MM.1S (cell line): Measurements from ENCODE around the gene KIAA0040.

ENCODE experiments used
- EZH2 ChIP-seq: fragments of 300-600 bp; sonication (generic); optimal IDR thresholded peaks from 2 replicates; pipeline ENCODE3; 2017; ENCODE audit warnings: low read depth, mild to moderate bottlenecking, antibody characterized with exemption, low read length, mixed read lengths
- TF ChIP-seq, protein P1 (sequence below): fragments of 300-600 bp; sonication (generic); IDR thresholded peaks from 2 replicates; pipeline ENCODE4 v1.5.1; 2016; ENCODE audit warnings: antibody characterized with exemption, low read length, mixed read lengths

DNA sequence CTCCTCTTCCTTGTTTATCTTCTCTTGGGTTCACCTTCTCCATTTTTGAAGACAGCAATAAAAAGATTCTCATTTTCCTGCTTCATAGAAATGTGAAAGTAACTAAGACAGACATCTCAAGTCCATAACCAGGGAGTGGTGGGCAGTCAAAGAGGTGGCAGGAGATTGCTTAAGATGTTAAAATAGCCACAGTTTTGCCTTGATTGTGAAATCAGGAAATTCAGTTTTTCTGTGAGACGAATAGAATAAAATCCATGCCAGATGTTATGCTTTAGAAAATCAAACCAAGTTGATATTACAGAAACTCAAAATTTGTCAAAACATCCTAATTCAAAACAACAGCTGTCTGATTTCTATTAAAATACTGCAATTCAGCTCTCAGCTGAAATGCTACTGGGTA, 67.7 kb downstream of the KIAA0040 start:
- TF ChIP-seq EZH2 = no peak
- TF ChIP-seq, protein P1, sequence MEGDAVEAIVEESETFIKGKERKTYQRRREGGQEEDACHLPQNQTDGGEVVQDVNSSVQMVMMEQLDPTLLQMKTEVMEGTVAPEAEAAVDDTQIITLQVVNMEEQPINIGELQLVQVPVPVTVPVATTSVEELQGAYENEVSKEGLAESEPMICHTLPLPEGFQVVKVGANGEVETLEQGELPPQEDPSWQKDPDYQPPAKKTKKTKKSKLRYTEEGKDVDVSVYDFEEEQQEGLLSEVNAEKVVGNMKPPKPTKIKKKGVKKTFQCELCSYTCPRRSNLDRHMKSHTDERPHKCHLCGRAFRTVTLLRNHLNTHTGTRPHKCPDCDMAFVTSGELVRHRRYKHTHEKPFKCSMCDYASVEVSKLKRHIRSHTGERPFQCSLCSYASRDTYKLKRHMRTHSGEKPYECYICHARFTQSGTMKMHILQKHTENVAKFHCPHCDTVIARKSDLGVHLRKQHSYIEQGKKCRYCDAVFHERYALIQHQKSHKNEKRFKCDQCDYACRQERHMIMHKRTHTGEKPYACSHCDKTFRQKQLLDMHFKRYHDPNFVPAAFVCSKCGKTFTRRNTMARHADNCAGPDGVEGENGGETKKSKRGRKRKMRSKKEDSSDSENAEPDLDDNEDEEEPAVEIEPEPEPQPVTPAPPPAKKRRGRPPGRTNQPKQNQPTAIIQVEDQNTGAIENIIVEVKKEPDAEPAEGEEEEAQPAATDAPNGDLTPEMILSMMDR = no peak
